ENCODE data around the gene CRELD1. TPM values are rescaled to one million over a fixed set of nuclear protein-coding genes. Genes with fewer than 3 reads are reported as not detected.

CRELD1 gene
- total and polyA plus RNA-seq, 9 of the 15 experiments (the other 6 are each of a cell fraction or from before 2014, with no cell fraction given): 3.3 to 25.8 (median 16.5) TPM

GRCh38 chr3:9933561-9934234, at the start of gene CRELD1 (continued):
- TF ChIP-seq ZMIZ1 (IDR thresholded peaks at IDR 0.05; ENCODE audit: low read depth in 2 of 2, low read length in 2 of 2): no peak
- no peak for TF ChIP-seq KAT2B (IDR thresholded peaks at IDR 0.05; ENCODE audit: low read depth, low read length)
- no peak for TF ChIP-seq NUFIP1 (IDR thresholded peaks at IDR 0.05; ENCODE audit: partially characterized antibody)
- peak; percentile 57; the same call in 1 of the 2 replicates for TF ChIP-seq MBD2 (IDR thresholded peaks at IDR 0.05; ENCODE audit: borderline replicate concordance, low read depth)
- TF ChIP-seq GTF3C2 (IDR thresholded peaks at IDR 0.05; ENCODE audit: borderline replicate concordance, extremely low read depth, insufficient read length): no peak
- no peak for TF ChIP-seq CC2D1A (IDR thresholded peaks at IDR 0.05)
- no peak for TF ChIP-seq PCBP1 (IDR thresholded peaks at IDR 0.05; ENCODE audit: low read depth, low read length, poor library complexity, severe bottlenecking)
- TF ChIP-seq ZNF778 (CRISPR knock-in tag; IDR thresholded peaks at IDR 0.05): no peak
- TF ChIP-seq NCOA2 (IDR thresholded peaks at IDR 0.05; ENCODE audit: partially characterized antibody in 2 of 2): no peak
- peak in 1 of 2 experiments; percentile 50; a peak in 1 of 4 replicates for TF ChIP-seq ZNF639 (CRISPR knock-in tag; conservative IDR thresholded peaks at IDR 0.05 in 1 of 2, IDR thresholded peaks at IDR 0.05 in 1 of 2)
- no peak for TF ChIP-seq EHMT2 (IDR thresholded peaks at IDR 0.05)
- no peak for TF ChIP-seq HNRNPH1 (optimal IDR thresholded peaks at IDR 0.05; ENCODE audit: low read depth, low read length)
- TF ChIP-seq GTF2B (IDR thresholded peaks at IDR 0.05; ENCODE audit: extremely low read depth, insufficient read length): no peak
- peak; percentile 80 for TF ChIP-seq RBM25 (IDR thresholded peaks at IDR 0.05; ENCODE audit: low read depth, low read length, severe bottlenecking)
- peak; percentile 79 to 83 for TF ChIP-seq NRF1 (conservative IDR thresholded peaks at IDR 0.05 in 1 of 2, IDR thresholded peaks at IDR 0.05 in 1 of 2)
- no peak for TF ChIP-seq SREBF1 (IDR thresholded peaks at IDR 0.05; ENCODE audit: borderline replicate concordance, low read depth, low read length)
- no peak for TF ChIP-seq ZNF696 (CRISPR knock-in tag; conservative IDR thresholded peaks at IDR 0.05)
- no peak for TF ChIP-seq ZNF79 (CRISPR knock-in tag; IDR thresholded peaks at IDR 0.05; ENCODE audit: low read depth)
- TF ChIP-seq GABPB2 (CRISPR knock-in tag; conservative IDR thresholded peaks at IDR 0.05): no peak; the same call in 1 of the 2 replicates
